ENCODE results near the gene GHDC. TPM values are rescaled to one million over a fixed set of nuclear protein-coding genes. Genes with fewer than 3 reads are reported as not detected.

The GHDC gene
- total RNA-seq, 1 experiment from 2014 or later = 7.5 TPM

DNA sequence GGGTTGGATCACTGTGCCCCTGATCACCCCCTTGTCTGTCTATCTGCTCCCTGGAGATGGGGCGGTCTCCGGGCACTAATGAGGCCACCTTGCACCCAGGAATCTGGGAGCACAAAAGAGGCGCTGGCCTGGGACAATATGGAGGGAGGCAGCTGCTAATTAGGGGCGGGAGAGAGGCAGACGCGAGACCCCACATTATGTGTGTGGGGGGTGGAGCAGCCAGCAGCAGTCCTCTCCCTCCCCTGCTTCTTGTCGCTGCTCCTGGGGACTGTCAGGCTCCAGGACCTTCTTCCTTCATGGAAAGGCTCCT is 8.7 kb downstream of the GHDC start (continued):
- TF ChIP-seq GABPB1 (CRISPR knock-in tag; IDR thresholded peaks at IDR 0.05) (no peak), ZNF232 (CRISPR knock-in tag; IDR thresholded peaks at IDR 0.05) (no peak), CBFB (CRISPR knock-in tag; IDR thresholded peaks at IDR 0.05; ENCODE audit: low read depth) (no peak)
- TF ChIP-seq, protein P1, sequence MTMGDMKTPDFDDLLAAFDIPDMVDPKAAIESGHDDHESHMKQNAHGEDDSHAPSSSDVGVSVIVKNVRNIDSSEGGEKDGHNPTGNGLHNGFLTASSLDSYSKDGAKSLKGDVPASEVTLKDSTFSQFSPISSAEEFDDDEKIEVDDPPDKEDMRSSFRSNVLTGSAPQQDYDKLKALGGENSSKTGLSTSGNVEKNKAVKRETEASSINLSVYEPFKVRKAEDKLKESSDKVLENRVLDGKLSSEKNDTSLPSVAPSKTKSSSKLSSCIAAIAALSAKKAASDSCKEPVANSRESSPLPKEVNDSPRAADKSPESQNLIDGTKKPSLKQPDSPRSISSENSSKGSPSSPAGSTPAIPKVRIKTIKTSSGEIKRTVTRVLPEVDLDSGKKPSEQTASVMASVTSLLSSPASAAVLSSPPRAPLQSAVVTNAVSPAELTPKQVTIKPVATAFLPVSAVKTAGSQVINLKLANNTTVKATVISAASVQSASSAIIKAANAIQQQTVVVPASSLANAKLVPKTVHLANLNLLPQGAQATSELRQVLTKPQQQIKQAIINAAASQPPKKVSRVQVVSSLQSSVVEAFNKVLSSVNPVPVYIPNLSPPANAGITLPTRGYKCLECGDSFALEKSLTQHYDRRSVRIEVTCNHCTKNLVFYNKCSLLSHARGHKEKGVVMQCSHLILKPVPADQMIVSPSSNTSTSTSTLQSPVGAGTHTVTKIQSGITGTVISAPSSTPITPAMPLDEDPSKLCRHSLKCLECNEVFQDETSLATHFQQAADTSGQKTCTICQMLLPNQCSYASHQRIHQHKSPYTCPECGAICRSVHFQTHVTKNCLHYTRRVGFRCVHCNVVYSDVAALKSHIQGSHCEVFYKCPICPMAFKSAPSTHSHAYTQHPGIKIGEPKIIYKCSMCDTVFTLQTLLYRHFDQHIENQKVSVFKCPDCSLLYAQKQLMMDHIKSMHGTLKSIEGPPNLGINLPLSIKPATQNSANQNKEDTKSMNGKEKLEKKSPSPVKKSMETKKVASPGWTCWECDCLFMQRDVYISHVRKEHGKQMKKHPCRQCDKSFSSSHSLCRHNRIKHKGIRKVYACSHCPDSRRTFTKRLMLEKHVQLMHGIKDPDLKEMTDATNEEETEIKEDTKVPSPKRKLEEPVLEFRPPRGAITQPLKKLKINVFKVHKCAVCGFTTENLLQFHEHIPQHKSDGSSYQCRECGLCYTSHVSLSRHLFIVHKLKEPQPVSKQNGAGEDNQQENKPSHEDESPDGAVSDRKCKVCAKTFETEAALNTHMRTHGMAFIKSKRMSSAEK (CRISPR knock-in tag; IDR thresholded peaks at IDR 0.05; ENCODE audit: borderline replicate concordance) = no peak
- TF ChIP-seq, protein P2, sequence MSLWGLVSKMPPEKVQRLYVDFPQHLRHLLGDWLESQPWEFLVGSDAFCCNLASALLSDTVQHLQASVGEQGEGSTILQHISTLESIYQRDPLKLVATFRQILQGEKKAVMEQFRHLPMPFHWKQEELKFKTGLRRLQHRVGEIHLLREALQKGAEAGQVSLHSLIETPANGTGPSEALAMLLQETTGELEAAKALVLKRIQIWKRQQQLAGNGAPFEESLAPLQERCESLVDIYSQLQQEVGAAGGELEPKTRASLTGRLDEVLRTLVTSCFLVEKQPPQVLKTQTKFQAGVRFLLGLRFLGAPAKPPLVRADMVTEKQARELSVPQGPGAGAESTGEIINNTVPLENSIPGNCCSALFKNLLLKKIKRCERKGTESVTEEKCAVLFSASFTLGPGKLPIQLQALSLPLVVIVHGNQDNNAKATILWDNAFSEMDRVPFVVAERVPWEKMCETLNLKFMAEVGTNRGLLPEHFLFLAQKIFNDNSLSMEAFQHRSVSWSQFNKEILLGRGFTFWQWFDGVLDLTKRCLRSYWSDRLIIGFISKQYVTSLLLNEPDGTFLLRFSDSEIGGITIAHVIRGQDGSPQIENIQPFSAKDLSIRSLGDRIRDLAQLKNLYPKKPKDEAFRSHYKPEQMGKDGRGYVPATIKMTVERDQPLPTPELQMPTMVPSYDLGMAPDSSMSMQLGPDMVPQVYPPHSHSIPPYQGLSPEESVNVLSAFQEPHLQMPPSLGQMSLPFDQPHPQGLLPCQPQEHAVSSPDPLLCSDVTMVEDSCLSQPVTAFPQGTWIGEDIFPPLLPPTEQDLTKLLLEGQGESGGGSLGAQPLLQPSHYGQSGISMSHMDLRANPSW (CRISPR knock-in tag; conservative IDR thresholded peaks at IDR 0.05; ENCODE audit: low read depth) = no peak

DNA sequence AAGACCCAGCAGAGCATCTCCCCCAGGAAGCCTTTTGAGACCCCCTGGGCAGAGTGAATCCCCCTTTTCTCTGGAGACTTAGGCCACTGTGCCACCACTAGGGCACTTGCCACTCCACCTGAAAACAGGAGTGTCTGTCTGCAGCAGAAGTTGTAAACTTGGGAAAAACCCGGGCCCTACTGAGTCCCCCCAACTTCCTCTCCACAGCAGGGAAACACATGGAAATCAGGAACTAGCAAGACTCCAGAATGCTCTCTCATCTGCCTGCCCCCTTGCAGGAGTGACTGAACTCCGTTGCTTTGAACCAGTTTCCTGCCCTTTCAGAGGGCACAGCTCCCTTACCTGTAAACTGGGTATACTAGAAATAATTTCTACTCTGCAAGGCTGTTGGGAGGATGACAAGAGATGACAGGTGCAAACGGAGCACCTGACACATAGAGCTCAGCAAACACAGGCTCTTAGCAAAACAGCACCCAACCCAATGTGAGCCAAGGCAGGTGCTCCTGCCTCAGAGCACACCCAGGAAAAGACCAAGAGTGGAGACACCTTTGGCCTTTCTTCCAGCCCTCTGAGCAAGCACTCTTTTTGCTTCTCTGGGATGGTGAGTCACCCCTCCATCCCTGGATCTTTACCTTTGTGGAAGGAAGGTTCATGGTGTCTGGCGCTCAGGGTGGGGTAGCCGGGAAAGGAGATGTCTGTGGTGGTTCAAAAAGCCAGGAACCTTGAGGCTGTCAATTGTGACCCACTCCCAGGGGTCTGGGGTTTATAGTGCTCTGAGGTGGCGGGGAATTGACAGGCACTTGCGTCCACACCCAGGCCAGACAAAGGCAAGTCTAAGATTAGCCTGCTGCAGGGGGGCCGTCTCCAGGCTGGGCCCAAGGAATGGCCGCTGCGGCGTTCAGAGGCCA is 9.3 kb downstream of the GHDC start, which contains the start of gene HCRT:
Gene HCRT (minus strand): TSS at position 740 of the 908 bp plus-strand sequence. CDS start 87 bp downstream, at position 653.
- ATAC-seq (no peak), DNase-seq (ENCODE audit: low spot score) (no peak)
- CTCF ChIA-PET = interaction anchor here (0.9 to 7.3 kb wide), 17 partner anchors 9 to 247 kb away, joined by 3 to 55 read pairs (median 4); partner anchors contain the start of genes GHDC, KAT2A and STAT3
- POLR2A ChIA-PET = no interaction called here
- Mint-ChIP-seq H3K4me3 (peak within 1 kb of the TSS; percentile 48), H3K27ac (no peak within 1 kb of the TSS), H3K36me3 (no peaks in the 10 kb centered on the region), H3K27me3 (ENCODE audit: low read depth) (peaks cover 67% of the 10 kb centered on the region), H3K4me1 (peaks cover 28% of the 10 kb centered on the region), H3K9me3 (no peaks in the 10 kb centered on the region)
- TF ChIP-seq, protein P3, sequence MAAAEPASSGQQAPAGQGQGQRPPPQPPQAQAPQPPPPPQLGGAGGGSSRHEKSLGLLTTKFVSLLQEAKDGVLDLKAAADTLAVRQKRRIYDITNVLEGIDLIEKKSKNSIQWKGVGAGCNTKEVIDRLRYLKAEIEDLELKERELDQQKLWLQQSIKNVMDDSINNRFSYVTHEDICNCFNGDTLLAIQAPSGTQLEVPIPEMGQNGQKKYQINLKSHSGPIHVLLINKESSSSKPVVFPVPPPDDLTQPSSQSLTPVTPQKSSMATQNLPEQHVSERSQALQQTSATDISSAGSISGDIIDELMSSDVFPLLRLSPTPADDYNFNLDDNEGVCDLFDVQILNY (CRISPR knock-in tag; IDR thresholded peaks at IDR 0.05) = no peak
- TF ChIP-seq ZNF416 (CRISPR knock-in tag; IDR thresholded peaks at IDR 0.05) = no peak
- TF ChIP-seq ETV6 (CRISPR knock-in tag; IDR thresholded peaks at IDR 0.05) = 0 out of 2 replicates have a peak, but pooled peaks have one; percentile 26
- TF ChIP-seq, protein P4, sequence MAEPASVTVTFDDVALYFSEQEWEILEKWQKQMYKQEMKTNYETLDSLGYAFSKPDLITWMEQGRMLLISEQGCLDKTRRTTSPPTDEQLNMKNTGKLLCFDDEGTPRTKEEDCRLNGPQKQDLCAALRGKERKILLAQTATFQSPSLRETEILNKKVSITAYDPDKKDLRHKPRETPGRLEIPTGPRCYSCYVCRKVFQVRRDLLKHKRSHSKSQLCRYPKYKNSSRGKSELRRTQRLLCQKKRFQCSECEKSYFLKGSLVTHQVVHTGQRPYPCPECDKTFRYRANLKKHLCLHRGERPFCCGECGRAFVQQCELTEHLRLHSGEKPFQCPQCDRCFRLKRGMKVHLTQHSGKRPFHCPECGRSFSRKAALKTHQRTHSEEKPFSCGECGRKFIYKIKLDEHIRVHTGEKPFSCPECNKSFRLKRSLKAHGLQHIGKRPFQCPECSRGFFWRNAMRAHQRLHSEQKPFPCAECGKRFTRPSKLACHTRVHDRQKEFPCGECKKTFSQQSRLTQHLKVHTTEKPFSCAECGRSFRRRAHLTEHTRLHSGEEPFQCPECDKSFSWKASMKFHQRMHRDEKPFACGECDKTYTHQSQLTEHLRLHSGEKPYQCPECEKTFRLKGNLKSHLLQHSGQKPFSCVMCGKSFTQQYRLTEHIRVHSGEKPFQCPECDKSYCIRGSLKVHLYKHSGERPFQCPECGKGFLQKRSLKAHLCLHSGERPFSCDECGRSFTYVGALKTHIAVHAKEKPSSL (CRISPR knock-in tag; conservative IDR thresholded peaks at IDR 0.05) = no peak
- no peak for TF ChIP-seq ZNF232 (CRISPR knock-in tag; IDR thresholded peaks at IDR 0.05)
- no peak for TF ChIP-seq SMAD3 (CRISPR knock-in tag; IDR thresholded peaks at IDR 0.05; ENCODE audit: borderline replicate concordance)
- no peak for TF ChIP-seq SOX15 (CRISPR knock-in tag; IDR thresholded peaks at IDR 0.05)
- TF ChIP-seq TEAD1 (CRISPR knock-in tag; IDR thresholded peaks at IDR 0.05) = no peak

Measured in WTC11 (cell line).